Skin of body (tissue), 2 donors: ENCODE results near the gene MITF. TPM values are rescaled to one million over a fixed set of nuclear protein-coding genes. Genes with fewer than 3 reads are reported as not detected.

ENCODE experiments used
- DNase-seq: peaks from one replicate; lab custom pipeline; 2025; lab: John Stamatoyannopoulos, UW
- total RNA-seq: library from RNA; depleted of rRNA; stranded (reverse); fragments of >200 nt; gene quantifications from one replicate; pipeline ENCODE4 v1.2.3, GENCODE V29; 2014

The MITF gene
- total RNA-seq, 1 donor from 2014 or later, result 43.2 TPM

GRCh38 chr3:69868841-69869420, 129.7 kb downstream of the MITF start:
- no peak for DNase-seq

GRCh38 chr3:69869643-69870042, 130.4 kb downstream of the MITF start:
- no peak for DNase-seq

GRCh38 chr3:69871251-69871650, 132.0 kb downstream of the MITF start:
- DNase-seq, result no peak

DNA sequence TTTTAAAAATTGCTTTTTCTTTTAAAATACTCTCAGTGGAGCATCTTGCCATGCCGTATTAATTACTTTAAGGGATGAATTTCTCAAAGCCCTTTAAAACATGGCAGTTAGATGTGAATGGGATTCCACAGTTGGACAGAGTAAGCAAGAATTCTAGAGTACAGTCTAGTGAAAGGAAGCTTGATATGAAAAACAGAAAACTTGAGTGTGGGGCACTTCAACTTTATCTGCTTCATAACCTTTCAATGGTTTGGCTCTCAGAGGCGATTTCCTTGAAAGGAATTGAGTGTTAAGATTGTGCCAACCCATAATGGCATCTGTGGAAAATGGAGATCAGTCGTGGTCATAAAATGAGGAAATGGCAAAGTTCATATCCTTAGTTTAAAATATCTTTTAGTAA, 132.6 kb downstream of the MITF start:
- no peak for DNase-seq

DNA sequence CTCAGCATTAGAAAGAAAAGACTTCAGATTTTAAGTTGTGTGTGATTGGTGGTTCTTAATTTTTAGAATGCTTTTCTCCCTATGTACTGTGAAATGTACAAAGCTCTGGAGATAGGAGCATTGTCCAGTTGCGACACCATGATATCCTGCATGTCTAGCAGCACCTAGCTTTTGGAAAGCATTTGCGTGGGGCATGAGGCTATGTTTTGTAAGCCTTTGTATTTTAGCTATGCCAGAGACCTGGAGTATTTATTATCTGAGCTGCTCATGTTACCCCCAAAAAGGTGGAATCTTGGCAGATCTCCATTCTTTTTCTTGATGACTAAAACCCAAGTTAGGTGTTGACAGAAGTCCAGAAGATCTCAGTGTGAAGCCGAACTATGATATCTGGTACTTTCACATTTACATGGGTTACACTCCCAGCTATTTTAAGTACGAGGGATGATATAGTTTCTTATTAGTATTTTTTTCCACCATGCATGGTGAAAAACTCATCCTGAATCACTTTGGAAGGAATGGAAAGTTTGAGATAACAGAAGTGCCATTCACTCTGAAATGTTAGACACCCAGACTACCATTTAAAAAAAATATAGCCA, 133.6 kb downstream of the MITF start:
- DNase-seq, result no peak

DNA sequence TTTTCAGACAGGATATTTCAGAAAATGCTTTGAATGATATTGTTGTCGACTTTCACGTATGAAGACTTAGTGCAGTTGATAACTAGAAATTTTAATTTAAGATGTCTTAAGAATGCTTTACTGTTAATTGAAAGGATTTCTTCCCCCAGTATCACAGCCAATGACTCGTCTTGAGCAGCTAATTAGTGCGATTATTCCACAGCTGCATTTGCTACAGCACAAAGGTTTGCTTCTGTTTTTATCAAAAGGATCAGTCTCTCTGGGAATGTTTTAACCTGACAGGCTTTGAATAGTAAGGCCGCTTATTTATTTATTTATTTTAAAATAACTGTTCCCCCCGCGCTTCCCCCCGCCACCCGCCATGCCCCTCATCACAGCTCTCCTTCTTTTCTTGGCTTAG, 136.8 kb downstream of the MITF start:
- DNase-seq, result no peak

- no peak for DNase-seq
Observed at GRCh38 chr3:69878254-69878653, 139.0 kb downstream of the MITF start.

DNA sequence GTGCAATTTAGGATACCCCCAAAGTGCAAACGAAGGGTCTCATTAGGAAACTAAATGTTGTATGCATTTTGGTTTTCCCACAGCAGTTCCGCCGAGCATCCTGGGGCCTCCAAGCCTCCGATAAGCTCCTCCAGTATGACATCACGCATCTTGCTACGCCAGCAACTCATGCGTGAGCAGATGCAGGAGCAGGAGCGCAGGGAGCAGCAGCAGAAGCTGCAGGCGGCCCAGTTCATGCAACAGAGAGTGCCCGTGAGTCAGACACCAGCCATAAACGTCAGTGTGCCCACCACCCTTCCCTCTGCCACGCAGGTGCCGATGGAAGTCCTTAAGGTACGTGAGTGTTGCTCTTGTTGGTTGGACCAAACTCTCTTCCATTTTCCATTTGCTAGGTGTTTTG, 139.8 kb downstream of the MITF start:
- no peak for DNase-seq

GRCh38 chr3:69880069-69880640, 140.9 kb downstream of the MITF start:
- DNase-seq, result no peak

- DNase-seq, result no peak
Observed at GRCh38 chr3:69881051-69881450, 141.8 kb downstream of the MITF start.

GRCh38 chr3:69881756-69882428, 142.6 kb downstream of the MITF start:
- no peak for DNase-seq

DNA sequence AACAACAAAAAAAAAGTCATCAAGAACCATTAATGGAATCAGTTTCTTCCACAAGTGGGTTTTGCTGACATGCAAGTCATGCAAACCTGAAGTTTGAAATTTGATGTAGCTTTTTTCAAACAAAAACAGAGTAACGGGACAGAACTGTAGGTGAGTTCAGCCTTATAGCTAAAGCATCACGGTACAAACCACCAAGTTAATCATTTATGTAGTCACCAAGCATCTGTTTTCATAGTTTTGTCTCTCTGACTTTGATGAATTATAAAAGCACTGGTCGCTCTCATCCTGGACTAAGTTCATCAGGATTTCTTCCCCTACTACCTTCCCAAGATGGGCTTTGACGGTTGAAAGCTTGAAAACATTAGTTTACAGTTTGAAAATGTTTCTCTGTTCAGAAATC, 143.3 kb downstream of the MITF start:
- DNase-seq, result no peak

GRCh38 chr3:69888040-69888942, 149.0 kb downstream of the MITF start:
- DNase-seq, result no peak

GRCh38 chr3:69888943-69889315, 149.7 kb downstream of the MITF start:
- DNase-seq, result no peak

DNA sequence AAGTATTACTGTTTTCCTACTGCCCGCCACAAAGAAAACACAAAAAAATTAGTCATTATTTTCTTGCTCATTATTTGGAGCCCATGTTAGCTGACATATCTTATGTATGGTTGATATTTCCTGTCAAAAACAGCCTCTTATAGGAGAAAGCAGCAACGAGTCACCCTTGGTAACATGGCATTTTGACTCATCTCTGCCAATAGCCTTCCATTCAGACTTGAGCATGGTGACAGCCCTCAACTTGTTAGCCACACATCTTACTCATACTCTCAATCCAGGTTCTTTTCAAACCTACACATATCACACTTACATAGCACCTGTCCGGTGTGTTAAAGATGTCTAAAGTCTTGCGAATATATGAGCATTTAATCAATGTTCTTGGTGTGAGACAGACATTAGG, 150.8 kb downstream of the MITF start:
- DNase-seq, result no peak

DNA sequence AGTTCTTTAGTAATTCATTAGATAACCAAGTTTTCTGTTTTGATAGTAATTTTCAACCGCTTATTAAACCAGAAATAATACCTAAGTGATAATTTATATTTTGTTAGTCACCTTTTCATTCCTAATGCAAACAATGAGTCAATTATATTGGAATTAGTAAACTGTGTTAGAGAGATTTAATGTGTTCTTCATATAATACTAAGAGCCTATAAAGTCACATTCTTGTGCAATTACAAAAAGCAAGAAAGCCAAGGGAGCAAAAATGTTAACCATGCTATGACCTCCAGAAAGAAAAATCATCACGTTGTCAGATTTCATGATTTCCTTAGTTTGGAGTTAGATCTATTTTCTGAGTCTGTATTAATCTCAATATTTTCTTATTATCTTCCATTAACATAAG, 151.4 kb downstream of the MITF start:
- no peak for DNase-seq

DNA sequence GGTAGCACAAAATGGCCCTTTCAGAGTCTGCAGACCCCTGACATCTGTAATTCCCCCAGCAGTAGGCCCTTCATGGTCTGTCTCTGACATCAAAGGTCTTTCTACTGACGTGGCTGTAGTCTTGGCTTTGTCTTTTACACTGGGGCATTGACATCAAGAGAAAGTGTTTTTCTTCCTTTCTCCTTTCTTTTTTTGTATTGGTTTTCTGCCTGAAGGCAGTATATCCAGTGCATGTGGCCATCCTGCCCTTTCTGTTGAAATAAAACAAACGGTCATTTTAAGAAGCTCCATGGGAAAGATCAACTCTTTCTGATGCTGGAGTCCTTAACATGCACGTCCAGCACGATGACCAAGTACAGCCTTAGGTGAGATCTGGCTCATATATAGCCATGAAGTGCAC, 153.4 kb downstream of the MITF start:
- no peak for DNase-seq

GRCh38 chr3:69893274-69893673, 154.0 kb downstream of the MITF start:
- no peak for DNase-seq

GRCh38 chr3:69896095-69896494, 156.8 kb downstream of the MITF start:
- no peak for DNase-seq

DNA sequence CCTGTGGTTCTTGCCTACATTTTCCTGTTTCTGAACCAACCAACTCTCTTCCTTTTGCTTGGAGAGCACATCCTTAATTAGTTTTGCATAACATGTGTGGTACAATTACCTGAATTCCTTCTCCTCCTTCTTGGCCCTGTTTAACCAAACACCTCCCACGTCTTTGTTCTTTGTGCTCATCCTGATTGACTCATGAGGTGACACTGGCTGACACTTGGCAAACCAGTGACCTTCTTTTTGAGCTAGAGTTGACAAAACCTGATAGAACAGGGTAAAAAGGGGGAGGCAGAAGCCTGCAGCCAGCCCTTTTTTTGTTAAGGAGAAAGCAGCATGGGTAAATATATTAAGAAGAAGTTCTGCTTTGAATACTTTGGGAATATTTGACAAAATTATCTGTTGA, 161.1 kb downstream of the MITF start:
- no peak for DNase-seq

DNA sequence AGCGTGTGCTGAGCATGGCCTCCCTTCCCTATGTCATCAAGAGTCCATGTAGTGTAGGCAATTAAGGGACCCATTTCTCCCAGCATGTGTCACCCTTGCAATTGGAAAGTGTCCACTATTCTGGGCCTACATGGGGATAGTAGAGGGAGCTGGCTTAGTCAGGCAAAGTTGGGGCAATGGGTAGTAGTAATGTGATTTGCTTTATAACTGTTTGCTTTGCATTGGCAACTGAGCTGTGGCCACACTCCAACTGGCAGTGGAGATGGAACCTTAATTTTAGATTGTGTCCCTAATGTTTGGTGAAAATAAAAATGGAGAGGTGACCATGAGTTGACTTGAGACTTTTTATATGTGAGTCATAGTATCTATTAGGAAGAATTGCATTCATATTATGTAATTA, 162.5 kb downstream of the MITF start:
- no peak for DNase-seq

DNA sequence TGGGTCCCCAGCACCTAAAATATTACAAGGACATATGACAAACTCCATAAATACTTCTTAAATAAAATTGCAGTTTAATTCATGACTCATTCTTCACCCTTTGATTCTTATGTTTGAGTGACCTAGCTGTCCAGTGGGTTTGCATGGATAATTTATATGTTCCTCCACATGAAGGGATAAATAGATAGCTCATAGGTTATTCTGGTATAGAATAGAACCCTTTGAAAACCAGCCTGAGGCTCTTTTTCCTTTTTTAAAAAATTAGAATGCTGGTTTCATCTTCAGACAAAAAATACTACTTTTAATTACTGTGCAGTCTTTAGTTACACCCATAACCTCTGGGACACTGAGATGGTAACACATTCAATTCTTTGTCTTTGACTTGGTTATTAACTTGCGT, 163.1 kb downstream of the MITF start:
- DNase-seq, result no peak
